PFSK-1 (cell line): ENCODE measurements around the gene HBP1.

Source experiments
- POLR2AphosphoS5 ChIP-seq: IDR thresholded peaks from 2 replicates; pipeline ENCODE4 v1.6.1; 2012; ENCODE audit warnings: low read depth, mild to moderate bottlenecking, control low read depth, low read length, moderate library complexity
- REST ChIP-seq, 2 experiments: IDR thresholded peaks; 2 replicates each; pipeline versions ENCODE4 v1.6.1 to v1.8.0; 2011 to 2012; ENCODE audit warnings: low read depth in 2 of 2, low read length in 2 of 2, control low read depth in 1 of 2, inconsistent platforms in 1 of 2, mild to moderate bottlenecking in 1 of 2, moderate library complexity in 1 of 2; ENCODE audit not compliant: insufficient read depth in 1 of 2
- SIN3A ChIP-seq: IDR thresholded peaks from 2 replicates; pipeline ENCODE4 v1.6.1; 2012; ENCODE audit warnings: mild to moderate bottlenecking, low read length, moderate library complexity, borderline replicate concordance; ENCODE audit not compliant: insufficient read depth
- TAF1 ChIP-seq: IDR thresholded peaks from 2 replicates; pipeline ENCODE4 v1.6.1; 2012; ENCODE audit warnings: low read length, control low read depth, borderline replicate concordance; ENCODE audit not compliant: insufficient read depth

GRCh38 chr7:107213193-107213788, 44.5 kb downstream of the HBP1 start:
- TF ChIP-seq POLR2AphosphoS5 (no peak), SIN3A (no peak), TAF1 (no peak), REST (IDR thresholded peaks at IDR 0.05; ENCODE audit: insufficient read depth in 1 of 2, low read depth in 2 of 2, low read length in 2 of 2) (no peak)
